Ascending aorta (tissue), 2 donors: ENCODE results near the gene MAFG. TPM values are rescaled to one million over a fixed set of nuclear protein-coding genes. Genes with fewer than 3 reads are reported as not detected.
"Not testable (repeated sequence)": the region's sequence is repeated elsewhere in the genome, so short reads cannot be mapped to it uniquely, and the experiment has no call there.

Experiments
- DNase-seq, 2 donors: peaks; one replicate each; pipeline ENCODE4 v3.0.0-alpha.2; 2019; ENCODE audit warnings: low spot score in 2 of 2
- H3K27ac ChIP-seq, 2 donors: fragments of 200-600 bp; sonication (generic); one replicate each; pipeline ENCODE4 v1.5.1; 2016 to 2017; ENCODE audit warnings: mild to moderate bottlenecking in 1 of 2
- H3K27me3 ChIP-seq: fragments of 200-600 bp; sonication (generic); one replicate; pipeline ENCODE4 v1.5.1; 2017
- H3K36me3 ChIP-seq, 2 donors: fragments of 200-600 bp; sonication (generic); one replicate each; pipeline ENCODE4 v1.5.1; 2016
- H3K4me1 ChIP-seq, 2 donors: fragments of 200-600 bp; sonication (generic); one replicate each; pipeline ENCODE4 v1.5.1; 2016 to 2017; ENCODE audit warnings: mild to moderate bottlenecking in 1 of 2
- H3K4me3 ChIP-seq, 2 donors: fragments of 200-600 bp; sonication (generic); one replicate each; pipeline ENCODE4 v1.5.1; 2016 to 2017; ENCODE audit warnings: mild to moderate bottlenecking in 1 of 2
- H3K9me3 ChIP-seq, 2 donors: fragments of 200-600 bp; sonication (generic); one replicate each; pipeline ENCODE4 v1.5.1; 2016
- CTCF ChIP-seq, 3 experiments: fragments of 200-600 bp in 2 of 3; fragments of 450-650 bp in 1 of 3; sonication (generic) in 2 of 3; IDR thresholded peaks; one replicate each; pipeline ENCODE4 v1.5.1; 2016 to 2019; ENCODE audit warnings: antibody characterized with exemption in 3 of 3, mild to moderate bottlenecking in 1 of 3, moderate library complexity in 1 of 3
- intact Hi-C: fragments of 100-400 bp; cut with DNase I; formaldehyde crosslinking; loops from one replicate; pipeline ENCODE4 v1.15.1; 2023
- total RNA-seq: library from RNA; depleted of rRNA; stranded (reverse); fragments of >200 nt; gene quantifications from one replicate; pipeline ENCODE4 v1.1.0, GENCODE V29; 2016

MAFG gene
- total RNA-seq, 1 donor from 2014 or later, result 28.7 TPM

- Histone ChIP-seq H3K4me3 (no peak overlapping the region), H3K9me3 (no peaks in the 10 kb centered on the region), H3K4me1 (peaks cover 33 to 52% of the 10 kb centered on the region in 2 donors), H3K36me3 (peaks cover 20 to 27% of the 10 kb centered on the region in 2 donors), H3K27ac (no peak overlapping the region), H3K27me3 (no peaks in the 10 kb centered on the region)
- DNase-seq, result no peak
- TF ChIP-seq CTCF (IDR thresholded peaks at IDR 0.05), result no peak
- intact Hi-C loops, result no loop called here
Measured at GRCh38 chr17:81921537-81921862, 6.0 kb downstream of the MAFG start.

- DNase-seq, result no peak
- H3K4me1 ChIP-seq, result peaks cover 29 to 49% of the 10 kb centered on the region in 2 donors
- no peaks in the 10 kb centered on the region for H3K9me3 ChIP-seq
- no peak overlapping the region for H3K4me3 ChIP-seq
- H3K27ac ChIP-seq, result no peak overlapping the region
- no peak for TF ChIP-seq CTCF (IDR thresholded peaks at IDR 0.05)
- H3K36me3 ChIP-seq, result peaks cover 20 to 27% of the 10 kb centered on the region in 2 donors
- intact Hi-C loops, result no loop called here
- no peaks in the 10 kb centered on the region for H3K27me3 ChIP-seq
Measured at GRCh38 chr17:81920612-81921536, 6.7 kb downstream of the MAFG start.

- no peak for DNase-seq
- Histone ChIP-seq H3K4me3 (no peak overlapping the region), H3K9me3 (no peaks in the 10 kb centered on the region), H3K4me1 (peaks cover 22 to 30% of the 10 kb centered on the region in 2 donors), H3K36me3 (peaks cover 35 to 43% of the 10 kb centered on the region in 2 donors), H3K27ac (peak overlapping the region in 1 of 2 donors; percentile 11), H3K27me3 (no peaks in the 10 kb centered on the region)
- TF ChIP-seq CTCF (IDR thresholded peaks at IDR 0.05), result no peak
- intact Hi-C loops, result no loop called here
Measured at GRCh38 chr17:81918832-81919545, 8.5 kb downstream of the MAFG start.

GRCh38 chr17:81918333-81918669, 9.2 kb downstream of the MAFG start:
- Histone ChIP-seq H3K4me1 (peaks cover 18 to 23% of the 10 kb centered on the region in 2 donors), H3K4me3 (peak overlapping the region; percentile 91 to 100), H3K36me3 (peaks cover 39 to 50% of the 10 kb centered on the region in 2 donors), H3K27ac (peak overlapping the region; percentile 53 to 65)
- intact Hi-C loops, H3K9me3 ChIP-seq, DNase-seq, H3K27me3 ChIP-seq: not testable (repeated sequence)

- Histone ChIP-seq H3K36me3 (peaks cover 39 to 55% of the 10 kb centered on the region in 2 donors), H3K9me3 (no peaks in the 10 kb centered on the region), H3K27me3 (no peaks in the 10 kb centered on the region), H3K4me3 (peak within 1 kb of the TSS; percentile 91 to 100), H3K27ac (peak within 1 kb of the TSS; percentile 53 to 65), H3K4me1 (peaks cover 13 to 18% of the 10 kb centered on the region in 2 donors)
- intact Hi-C loops, result no loop called here
- DNase-seq, result peak in 1 of 2 donors; percentile 85
- no peak for TF ChIP-seq CTCF (IDR thresholded peaks at IDR 0.05)
Measured at GRCh38 chr17:81917565-81918332, 9.8 kb downstream of the MAFG start, which contains the start of gene SIRT7. Gene SIRT7, minus strand, starts transcription at chr17:81918176. Its CDS starts 45 bp downstream, at chr17:81918131.
